HepG2 (cell line): ENCODE data around the gene SPIN1.

Experiments
- NFIC ChIP-seq: IDR thresholded peaks from 2 replicates; pipeline ENCODE4 v1.6.1; 2012; ENCODE audit warnings: mild to moderate bottlenecking, low read length, inconsistent platforms
- RAD21 ChIP-seq: fragments of 450-650 bp; formaldehyde crosslinking; IDR thresholded peaks from 2 replicates; pipeline ENCODE4 v1.5.0; 2020; ENCODE audit warnings: mild to moderate bottlenecking
- SAP130 ChIP-seq: IDR thresholded peaks from 2 replicates; pipeline ENCODE4 v1.6.1; 2016; ENCODE audit warnings: low read depth
- TF ChIP-seq, protein P1 (sequence below): sonication (generic); formaldehyde crosslinking; IDR thresholded peaks from 2 replicates; pipeline ENCODE4 v1.5.0; 2020; ENCODE audit warnings: mild to moderate bottlenecking, missing genetic modification reagents, moderate library complexity
- TF ChIP-seq, protein P2 (sequence below): sonication (generic); formaldehyde crosslinking; IDR thresholded peaks from 2 replicates; pipeline ENCODE4 v1.4.0; 2020; ENCODE audit warnings: missing genetic modification reagents
- TF ChIP-seq, protein P3 (sequence below): sonication (generic); formaldehyde crosslinking; IDR thresholded peaks from 2 replicates; pipeline ENCODE4 v1.5.0; 2020; ENCODE audit warnings: missing genetic modification reagents

DNA sequence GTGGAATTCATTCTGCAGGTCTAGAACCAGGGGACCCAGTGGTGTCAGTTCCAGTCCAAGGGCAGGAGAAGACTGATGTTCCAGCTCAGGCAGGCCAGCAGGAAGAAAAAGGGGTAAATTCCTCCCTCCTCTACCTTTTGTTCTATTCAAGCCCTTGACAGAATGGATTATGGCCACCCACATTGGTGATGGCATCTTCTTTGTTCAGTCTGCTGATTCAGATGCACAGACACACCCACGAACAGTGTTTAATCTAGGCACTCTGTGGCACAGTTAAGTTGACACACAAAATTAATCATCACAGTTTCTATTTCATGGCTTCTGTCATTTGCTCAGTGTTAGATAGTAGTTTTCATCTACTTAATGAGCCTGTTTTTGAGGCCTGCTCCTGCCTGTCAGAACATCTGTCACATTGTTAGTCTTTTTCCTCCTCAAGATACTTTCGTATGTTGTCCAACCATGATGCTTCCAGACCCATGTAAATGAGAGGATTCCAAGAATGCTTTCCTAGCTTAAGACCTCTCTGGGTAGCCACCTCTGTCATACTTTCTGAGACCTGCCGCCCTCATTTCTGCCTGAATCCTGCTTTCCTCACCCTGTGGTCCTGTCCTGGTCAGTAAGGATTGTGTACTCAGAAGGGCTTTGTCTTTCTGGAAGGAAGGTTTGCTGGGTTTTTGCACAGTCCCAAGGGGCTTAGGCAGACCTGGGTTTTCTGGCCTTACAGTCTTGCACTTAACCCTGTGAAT, 72.5 kb downstream of the SPIN1 start:
- no peak for TF ChIP-seq RAD21 (CRISPR knock-in tag)
- TF ChIP-seq, protein P1, sequence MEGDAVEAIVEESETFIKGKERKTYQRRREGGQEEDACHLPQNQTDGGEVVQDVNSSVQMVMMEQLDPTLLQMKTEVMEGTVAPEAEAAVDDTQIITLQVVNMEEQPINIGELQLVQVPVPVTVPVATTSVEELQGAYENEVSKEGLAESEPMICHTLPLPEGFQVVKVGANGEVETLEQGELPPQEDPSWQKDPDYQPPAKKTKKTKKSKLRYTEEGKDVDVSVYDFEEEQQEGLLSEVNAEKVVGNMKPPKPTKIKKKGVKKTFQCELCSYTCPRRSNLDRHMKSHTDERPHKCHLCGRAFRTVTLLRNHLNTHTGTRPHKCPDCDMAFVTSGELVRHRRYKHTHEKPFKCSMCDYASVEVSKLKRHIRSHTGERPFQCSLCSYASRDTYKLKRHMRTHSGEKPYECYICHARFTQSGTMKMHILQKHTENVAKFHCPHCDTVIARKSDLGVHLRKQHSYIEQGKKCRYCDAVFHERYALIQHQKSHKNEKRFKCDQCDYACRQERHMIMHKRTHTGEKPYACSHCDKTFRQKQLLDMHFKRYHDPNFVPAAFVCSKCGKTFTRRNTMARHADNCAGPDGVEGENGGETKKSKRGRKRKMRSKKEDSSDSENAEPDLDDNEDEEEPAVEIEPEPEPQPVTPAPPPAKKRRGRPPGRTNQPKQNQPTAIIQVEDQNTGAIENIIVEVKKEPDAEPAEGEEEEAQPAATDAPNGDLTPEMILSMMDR (CRISPR knock-in tag): no peak
- TF ChIP-seq, protein P2, sequence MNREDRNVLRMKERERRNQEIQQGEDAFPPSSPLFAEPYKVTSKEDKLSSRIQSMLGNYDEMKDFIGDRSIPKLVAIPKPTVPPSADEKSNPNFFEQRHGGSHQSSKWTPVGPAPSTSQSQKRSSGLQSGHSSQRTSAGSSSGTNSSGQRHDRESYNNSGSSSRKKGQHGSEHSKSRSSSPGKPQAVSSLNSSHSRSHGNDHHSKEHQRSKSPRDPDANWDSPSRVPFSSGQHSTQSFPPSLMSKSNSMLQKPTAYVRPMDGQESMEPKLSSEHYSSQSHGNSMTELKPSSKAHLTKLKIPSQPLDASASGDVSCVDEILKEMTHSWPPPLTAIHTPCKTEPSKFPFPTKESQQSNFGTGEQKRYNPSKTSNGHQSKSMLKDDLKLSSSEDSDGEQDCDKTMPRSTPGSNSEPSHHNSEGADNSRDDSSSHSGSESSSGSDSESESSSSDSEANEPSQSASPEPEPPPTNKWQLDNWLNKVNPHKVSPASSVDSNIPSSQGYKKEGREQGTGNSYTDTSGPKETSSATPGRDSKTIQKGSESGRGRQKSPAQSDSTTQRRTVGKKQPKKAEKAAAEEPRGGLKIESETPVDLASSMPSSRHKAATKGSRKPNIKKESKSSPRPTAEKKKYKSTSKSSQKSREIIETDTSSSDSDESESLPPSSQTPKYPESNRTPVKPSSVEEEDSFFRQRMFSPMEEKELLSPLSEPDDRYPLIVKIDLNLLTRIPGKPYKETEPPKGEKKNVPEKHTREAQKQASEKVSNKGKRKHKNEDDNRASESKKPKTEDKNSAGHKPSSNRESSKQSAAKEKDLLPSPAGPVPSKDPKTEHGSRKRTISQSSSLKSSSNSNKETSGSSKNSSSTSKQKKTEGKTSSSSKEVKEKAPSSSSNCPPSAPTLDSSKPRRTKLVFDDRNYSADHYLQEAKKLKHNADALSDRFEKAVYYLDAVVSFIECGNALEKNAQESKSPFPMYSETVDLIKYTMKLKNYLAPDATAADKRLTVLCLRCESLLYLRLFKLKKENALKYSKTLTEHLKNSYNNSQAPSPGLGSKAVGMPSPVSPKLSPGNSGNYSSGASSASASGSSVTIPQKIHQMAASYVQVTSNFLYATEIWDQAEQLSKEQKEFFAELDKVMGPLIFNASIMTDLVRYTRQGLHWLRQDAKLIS (CRISPR knock-in tag): no peak
- no peak for TF ChIP-seq NFIC
- no peak for TF ChIP-seq SAP130 (CRISPR knock-in tag)
- TF ChIP-seq, protein P3, sequence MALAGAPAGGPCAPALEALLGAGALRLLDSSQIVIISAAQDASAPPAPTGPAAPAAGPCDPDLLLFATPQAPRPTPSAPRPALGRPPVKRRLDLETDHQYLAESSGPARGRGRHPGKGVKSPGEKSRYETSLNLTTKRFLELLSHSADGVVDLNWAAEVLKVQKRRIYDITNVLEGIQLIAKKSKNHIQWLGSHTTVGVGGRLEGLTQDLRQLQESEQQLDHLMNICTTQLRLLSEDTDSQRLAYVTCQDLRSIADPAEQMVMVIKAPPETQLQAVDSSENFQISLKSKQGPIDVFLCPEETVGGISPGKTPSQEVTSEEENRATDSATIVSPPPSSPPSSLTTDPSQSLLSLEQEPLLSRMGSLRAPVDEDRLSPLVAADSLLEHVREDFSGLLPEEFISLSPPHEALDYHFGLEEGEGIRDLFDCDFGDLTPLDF: no peak
